Fibroblast of upper back skin (primary cell): ENCODE data around the gene JAGN1.
A peak's percentile ranks its signal among the peaks of the same experiment; 100 is the strongest.
"Not testable (repeated sequence)": the region's sequence is repeated elsewhere in the genome, so short reads cannot be mapped to it uniquely, and the experiment has no call there.

Experiments used
- DNase-seq: peaks from one replicate; pipeline ENCODE4 v3.0.0-alpha.2; 2013

JAGN1 gene

DNA sequence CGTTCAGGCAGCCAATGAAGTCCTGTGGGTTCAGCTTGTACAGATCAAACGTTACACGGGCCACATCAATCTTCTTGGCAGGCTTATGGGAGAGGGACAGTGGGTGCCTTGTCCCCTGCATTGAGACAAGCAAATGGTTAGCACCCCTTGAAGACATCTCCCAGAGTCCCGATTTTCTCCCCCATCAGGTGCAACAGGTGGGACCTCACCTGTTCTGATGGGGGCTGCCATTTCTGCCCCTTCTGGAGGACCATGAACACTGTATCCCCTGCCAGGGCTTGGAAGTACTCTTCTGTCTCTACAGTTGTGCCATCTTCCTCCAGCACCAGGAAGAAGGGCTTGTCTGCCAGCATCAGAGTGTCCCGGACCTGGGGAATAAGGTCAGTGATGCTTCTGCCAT, 20.5 kb upstream of the JAGN1 start:
- no peak for DNase-seq

GRCh38 chr3:9870978-9871377, 19.4 kb upstream of the JAGN1 start:
- peak; percentile 85 for DNase-seq

- DNase-seq = not testable (repeated sequence)
These were observed 18.3 kb upstream of the JAGN1 start for GRCh38 chr3:9872067-9872466.

DNA sequence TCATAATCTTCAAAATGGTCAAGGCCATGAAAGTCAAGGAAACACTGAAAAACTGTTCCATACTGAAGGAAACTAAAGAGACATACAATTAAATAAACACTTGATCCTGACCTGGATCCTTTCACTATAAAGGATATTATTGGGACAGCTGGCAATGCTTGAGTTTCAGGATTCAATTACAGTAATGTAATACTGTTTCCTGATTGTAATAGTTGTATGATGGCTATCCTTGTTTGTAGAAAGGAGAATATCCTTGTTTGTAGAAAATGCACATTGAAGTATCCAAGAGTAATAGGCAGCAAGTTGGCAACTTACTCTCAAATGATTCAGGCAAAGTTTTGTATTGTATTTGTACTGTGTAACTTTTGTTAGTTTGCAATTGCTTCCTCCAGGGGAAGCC, 15.0 kb upstream of the JAGN1 start:
- DNase-seq = no peak

DNA sequence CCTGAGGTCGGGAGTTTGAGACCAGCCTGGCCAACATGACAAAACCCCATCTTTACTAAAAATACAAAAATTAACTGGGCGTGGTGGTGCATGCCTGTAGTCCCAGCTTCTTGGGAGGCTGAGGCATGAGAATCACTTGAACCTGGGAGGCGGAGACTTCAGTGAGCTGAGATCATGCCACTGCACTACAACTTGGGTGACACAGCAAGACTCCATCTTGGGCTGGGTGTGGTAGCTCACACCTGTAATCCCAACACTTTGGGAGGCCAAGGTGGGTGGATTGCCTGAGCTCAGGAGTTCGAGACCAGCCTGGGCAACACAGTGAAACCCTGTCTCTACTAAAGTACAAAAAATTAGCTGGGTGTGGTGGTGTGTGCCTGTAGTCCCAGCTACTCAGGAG, 14.2 kb upstream of the JAGN1 start:
- DNase-seq = not testable (repeated sequence)

- no peak for DNase-seq
These were observed 13.4 kb upstream of the JAGN1 start for GRCh38 chr3:9876991-9877390.

DNA sequence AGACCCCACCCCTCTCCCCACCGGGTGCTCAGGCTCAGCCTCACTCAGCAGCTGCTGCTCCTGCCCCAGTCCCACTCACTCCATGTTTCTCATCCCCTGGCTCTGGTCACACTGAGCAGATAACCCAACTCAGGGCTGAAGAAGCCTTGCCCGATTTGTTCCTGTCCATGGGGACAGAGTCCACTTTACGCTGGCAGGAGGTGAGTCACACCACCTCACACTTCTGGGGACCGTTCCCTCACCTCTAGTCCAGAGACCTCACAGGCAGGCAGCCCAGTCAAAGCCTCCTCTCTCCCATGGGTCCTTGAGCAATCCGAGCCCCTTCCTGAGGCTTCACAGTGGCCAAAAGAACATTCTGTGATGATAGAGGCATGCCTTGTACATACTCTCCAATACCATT, 11.7 kb upstream of the JAGN1 start:
- DNase-seq = no peak

DNA sequence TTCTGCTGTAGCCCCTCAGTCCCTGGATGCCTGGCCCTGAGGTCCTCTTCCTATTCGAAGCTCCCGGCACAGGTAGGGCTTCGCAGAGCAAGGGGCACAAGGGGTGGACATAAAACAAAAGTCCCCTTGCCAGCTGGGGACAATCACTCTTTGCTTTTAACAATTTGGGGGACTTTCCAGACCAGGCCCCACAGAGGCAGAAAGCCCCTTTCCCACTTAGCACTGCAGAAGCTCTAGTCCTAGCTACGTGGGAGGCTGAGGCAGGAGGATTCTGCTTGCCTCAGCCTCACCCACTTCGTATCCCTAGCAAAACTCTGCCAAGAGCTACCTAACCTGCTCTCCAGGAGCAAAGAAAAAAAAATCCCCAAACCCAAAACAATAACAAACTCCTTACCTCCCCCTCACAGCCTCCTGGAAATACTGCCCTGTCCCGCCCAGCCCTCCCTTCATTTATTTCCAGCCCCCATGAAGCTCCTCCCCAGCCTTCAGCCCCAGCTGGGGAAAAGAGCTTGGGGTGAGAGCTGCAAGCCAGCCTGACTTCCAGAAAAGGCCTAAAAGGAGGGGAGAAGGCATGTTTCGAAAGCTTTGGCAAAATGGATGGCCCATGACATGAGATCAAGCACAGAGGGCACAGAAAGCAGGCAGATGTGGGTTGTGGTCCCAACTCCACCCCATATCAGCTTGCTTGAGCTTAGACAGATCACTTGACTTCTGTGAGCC, 10.4 kb upstream of the JAGN1 start, which contains the start of gene CIDEC:
Gene CIDEC, minus strand, starts transcription at position 424 of the 720 bp plus-strand sequence. CDS start 1,767 bp downstream, outside the sequence.
- no peak for DNase-seq

GRCh38 chr3:9881441-9881840, 9.0 kb upstream of the JAGN1 start:
- DNase-seq = no peak

- peak; percentile 64 for DNase-seq
These were observed 6.5 kb upstream of the JAGN1 start for GRCh38 chr3:9883706-9884554.

DNA sequence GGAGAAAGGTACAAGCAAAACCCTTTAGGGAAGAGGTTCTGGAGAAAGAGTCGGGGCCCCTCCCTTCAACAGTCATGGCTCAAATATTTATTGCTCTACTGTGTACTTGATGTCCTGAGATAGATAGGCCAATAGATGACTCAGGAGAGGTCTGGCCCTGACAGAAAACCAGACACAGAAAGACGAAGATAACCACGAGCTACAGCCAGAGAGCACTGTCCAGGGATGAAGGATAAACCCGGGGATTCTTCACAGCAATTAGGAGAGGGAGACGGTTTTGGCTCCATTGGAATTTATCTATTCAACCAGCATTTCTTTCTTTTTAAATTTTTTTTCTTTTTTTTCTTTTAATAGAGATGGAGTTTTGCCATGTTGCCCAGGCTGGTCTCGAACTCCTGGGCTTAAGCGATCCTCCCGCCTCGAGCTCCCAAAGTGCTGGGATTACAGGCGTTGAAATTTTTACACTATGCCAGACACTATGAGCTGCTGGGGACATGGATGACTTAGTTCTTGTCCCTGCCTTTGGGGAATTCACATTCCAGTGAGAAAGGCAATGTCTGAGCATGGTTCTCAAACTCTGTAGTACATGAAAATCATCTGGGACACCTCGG, 5.8 kb upstream of the JAGN1 start:
- peak; percentile 88 for DNase-seq

- DNase-seq = no peak
These were observed 4.1 kb upstream of the JAGN1 start for GRCh38 chr3:9886328-9886727.

- DNase-seq = no peak
These were observed 2.9 kb upstream of the JAGN1 start for GRCh38 chr3:9887480-9887879.

- no peak for DNase-seq
These were observed 1.9 kb upstream of the JAGN1 start for GRCh38 chr3:9888540-9888939.

DNA sequence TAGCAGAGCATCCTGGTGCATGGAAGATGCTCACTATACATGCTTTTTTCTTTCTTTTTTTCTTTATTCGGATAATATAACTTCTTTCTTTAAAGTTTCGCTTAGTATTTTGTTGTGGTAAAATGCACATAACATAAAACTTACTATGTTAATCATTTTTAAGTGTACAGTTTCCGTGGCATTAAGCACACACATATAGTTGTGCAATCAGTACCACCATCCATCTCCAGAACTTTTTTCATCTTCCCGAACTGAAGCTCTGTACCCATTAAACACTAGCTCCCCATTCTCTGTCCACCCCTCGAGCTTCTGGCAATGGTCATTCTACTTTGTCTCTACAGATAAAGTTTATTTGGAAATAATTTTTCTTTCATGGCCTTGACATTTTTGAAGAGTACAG, 1.0 kb upstream of the JAGN1 start:
- no peak for DNase-seq

DNA sequence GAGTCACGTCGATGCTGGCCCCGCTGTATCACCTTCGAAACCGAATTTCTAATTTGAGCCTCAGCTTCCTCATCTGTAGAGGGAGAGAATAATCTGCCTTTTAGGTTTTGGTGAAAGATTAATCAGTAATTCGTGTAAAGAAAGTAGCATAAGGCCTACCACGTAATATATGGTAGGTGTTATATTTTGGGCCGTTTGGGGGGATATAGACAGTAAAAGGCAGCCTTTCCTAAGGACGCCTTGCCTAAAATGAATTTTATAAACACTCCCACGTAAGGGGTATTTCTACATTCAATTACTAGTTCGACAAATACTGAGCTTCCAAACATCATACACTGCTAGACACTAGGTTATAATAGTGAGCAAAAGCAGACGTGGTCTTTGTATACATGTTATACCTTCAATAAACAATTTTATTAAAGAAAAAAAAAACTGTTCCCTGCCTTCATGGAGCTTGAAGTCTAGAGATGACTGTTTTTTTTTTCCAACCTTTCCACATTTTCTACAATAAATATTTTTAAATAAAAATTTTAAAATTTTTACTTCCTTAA, 737 bp downstream of the JAGN1 start:
- DNase-seq = no peak

DNA sequence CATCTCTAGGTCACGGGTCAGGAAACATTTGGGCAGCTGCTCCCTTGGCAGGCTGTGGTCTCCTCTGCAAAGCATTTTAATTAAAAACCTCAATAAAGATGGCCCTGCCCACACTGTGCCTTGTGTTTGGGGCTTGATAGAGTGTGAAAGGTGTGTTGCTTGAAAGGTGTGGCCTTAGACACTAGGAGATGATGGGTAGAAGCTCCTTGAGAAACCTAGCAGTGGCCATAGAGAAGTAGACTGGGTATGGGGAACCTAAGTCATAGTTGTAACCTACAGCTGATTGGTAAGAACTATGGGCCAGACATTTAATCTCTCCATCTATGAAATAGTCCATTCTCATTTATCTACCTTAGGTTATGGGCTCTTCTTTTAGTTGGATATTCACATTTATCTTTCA, 3.3 kb downstream of the JAGN1 start:
- no peak for DNase-seq

- not testable (repeated sequence) for DNase-seq
These were observed 5.3 kb downstream of the JAGN1 start for GRCh38 chr3:9895715-9896114.

DNA sequence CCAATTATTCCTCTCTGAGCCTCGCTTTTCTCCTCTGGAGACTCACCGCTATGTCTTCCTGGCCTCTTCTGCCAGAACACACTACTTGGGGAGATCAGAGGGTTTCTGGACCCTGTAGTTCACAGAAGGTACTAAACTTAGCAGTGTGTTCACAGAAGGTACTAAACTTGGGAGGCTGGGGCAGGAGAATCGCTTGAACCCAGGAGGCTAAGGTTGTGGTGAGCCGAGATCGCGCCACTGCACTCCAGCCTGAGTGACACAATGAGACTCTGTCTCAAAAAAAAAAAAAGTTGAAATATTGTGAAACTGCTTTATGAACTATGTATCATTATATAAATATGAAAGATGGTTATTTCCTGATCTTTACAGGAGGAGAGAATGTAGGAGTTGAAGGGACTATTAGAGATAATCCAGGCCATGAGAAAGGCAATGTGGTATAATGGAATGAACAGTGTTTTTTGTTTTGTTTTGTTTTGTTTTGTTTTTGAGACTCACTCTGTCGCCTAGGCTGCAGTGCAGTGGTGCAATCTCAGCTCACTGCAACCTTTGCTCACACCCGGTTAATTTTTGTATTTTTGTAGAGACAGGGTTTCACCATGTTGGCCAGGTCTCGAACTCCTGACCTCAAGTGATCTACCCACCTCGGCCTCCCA, 6.5 kb downstream of the JAGN1 start:
- DNase-seq = not testable (repeated sequence)

- peak; percentile 60 for DNase-seq
These were observed 7.3 kb downstream of the JAGN1 start for GRCh38 chr3:9897408-9898372.

GRCh38 chr3:9898467-9899241, 8.2 kb downstream of the JAGN1 start:
- no peak for DNase-seq
